Effector CD8-positive, alpha-beta T cell (primary cell): ENCODE measurements around the gene CCR2.
A peak's percentile ranks its signal among the peaks of the same experiment; 100 is the strongest.
"Not testable (repeated sequence)": the region's sequence is repeated elsewhere in the genome, so short reads cannot be mapped to it uniquely, and the experiment has no call there.

Experiments
- DNase-seq: peaks from one replicate; lab custom pipeline; 2025; lab: John Stamatoyannopoulos, UW

Gene CCR2

GRCh38 chr3:46378426-46378942 is 24.6 kb downstream of the CCR2 start:
- DNase-seq: peak; percentile 28

GRCh38 chr3:46380471-46381221 is 26.7 kb downstream of the CCR2 start:
- no peak for DNase-seq

GRCh38 chr3:46381625-46382024 is 27.7 kb downstream of the CCR2 start:
- no peak for DNase-seq

GRCh38 chr3:46383211-46383950 is 29.5 kb downstream of the CCR2 start:
- DNase-seq: no peak

- no peak for DNase-seq
Observed at GRCh38 chr3:46383951-46384330, 30.0 kb downstream of the CCR2 start.

GRCh38 chr3:46386205-46386604 is 32.3 kb downstream of the CCR2 start:
- no peak for DNase-seq

GRCh38 chr3:46388847-46389246 is 34.9 kb downstream of the CCR2 start:
- DNase-seq: not testable (repeated sequence)

- DNase-seq: no peak
Observed at GRCh38 chr3:46389306-46389705, 35.4 kb downstream of the CCR2 start.

GRCh38 chr3:46391526-46391925 is 37.6 kb downstream of the CCR2 start:
- DNase-seq: not testable (repeated sequence)

GRCh38 chr3:46393011-46393410 is 39.1 kb downstream of the CCR2 start:
- no peak for DNase-seq

- DNase-seq: no peak
Observed at GRCh38 chr3:46393554-46394434, 39.9 kb downstream of the CCR2 start.

GRCh38 chr3:46395210-46395661 is 41.3 kb downstream of the CCR2 start:
- no peak for DNase-seq

- no peak for DNase-seq
Observed at GRCh38 chr3:46395766-46396530, 42.0 kb downstream of the CCR2 start.

- no peak for DNase-seq
Observed at GRCh38 chr3:46397111-46397510, 43.2 kb downstream of the CCR2 start.

GRCh38 chr3:46398186-46398955 is 44.5 kb downstream of the CCR2 start:
- no peak for DNase-seq

- no peak for DNase-seq
Observed at GRCh38 chr3:46399098-46399497, 45.2 kb downstream of the CCR2 start.

- no peak for DNase-seq
Observed at GRCh38 chr3:46399557-46399956, 45.6 kb downstream of the CCR2 start.

GRCh38 chr3:46400000-46400734 is 46.3 kb downstream of the CCR2 start:
- DNase-seq: no peak

- no peak for DNase-seq
Observed at GRCh38 chr3:46400846-46401245, 46.9 kb downstream of the CCR2 start.

- DNase-seq: no peak
Observed at GRCh38 chr3:46401579-46401978, 47.7 kb downstream of the CCR2 start.
